ENCODE measurements around the gene SERTAD2.

SERTAD2 gene
- total RNA-seq = 12.4 to 54.4 (median 22.3) reads per million in 9 experiments

DNA sequence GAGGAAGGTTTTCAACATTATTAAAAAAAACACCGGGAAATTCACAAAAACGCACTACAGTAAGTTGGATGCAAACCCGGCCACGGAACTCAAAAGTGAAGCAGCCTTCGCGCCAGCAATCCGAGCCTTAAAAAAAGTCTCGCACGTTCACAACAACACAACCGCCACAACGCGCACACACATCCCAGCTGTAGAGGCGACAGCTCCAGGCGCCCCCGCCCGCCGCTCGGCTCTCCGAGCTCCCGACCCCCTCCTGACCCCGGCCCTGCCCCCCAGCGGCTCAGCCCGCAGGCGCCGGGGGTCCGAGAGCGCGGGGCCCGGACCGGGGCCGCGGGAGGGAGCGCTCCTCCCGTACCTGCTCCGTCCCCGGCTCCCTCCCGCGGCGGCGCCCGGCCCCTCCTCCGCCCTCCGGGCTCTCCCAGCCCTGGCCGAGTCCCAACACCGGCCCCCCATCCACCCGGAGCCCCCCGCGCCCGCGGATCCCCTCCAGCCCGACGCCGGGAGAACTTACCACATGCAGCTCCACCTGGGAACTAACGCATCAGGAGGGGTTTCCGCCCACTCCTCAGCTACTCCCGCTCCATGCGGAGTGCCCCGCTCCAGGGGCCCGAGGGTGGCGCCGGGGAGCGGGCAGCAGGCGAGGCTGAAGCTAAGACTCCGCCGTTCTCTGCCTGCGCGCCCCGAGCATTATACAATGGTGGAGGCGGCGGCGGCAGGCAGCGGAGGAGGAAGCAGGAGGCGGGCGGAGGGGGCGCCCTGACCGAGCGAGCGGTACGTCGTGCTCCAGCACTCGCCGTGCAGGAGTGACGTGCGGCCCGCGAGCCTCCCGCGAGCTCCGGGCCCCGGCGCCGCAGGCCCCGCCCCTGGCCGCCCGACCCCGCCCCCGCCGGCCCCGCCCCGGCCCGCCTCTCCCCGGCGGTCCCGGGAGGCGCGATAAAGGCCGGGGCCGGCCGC, at the start of gene SERTAD2:
Gene SERTAD2, minus strand, starts transcription at position 805 of the 954 bp plus-strand sequence. CDS start 17,042 bp downstream, outside the sequence.
- Mint-ChIP-seq H3K4me3 (peak within 1 kb of the TSS; percentile 87 to 91), H3K36me3 (ENCODE audit: insufficient read depth) (peaks cover 11% of the 10 kb centered on the region), H3K9me3 (no peaks in the 10 kb centered on the region), H3K27me3 (no peaks in the 10 kb centered on the region), H3K27ac (peak within 1 kb of the TSS; percentile 96), H3K4me1 (ENCODE audit: low read depth in 2 of 2) (peaks cover 24 to 35% of the 10 kb centered on the region in 2 donors)
- DNase-seq (peak; percentile 78 to 82 (median 79)), ATAC-seq (replicated peaks) (peak; percentile 85)

- Mint-ChIP-seq H3K36me3 (ENCODE audit: insufficient read depth) (no peaks in the 10 kb centered on the region), H3K9me3 (no peaks in the 10 kb centered on the region), H3K27ac (peak overlapping the region in 1 of 2 donors; percentile 85), H3K27me3 (no peaks in the 10 kb centered on the region), H3K4me1 (ENCODE audit: low read depth in 2 of 2) (peaks cover 12 to 26% of the 10 kb centered on the region in 2 donors), H3K4me3 (peak overlapping the region; percentile 34 to 40)
- no peak for DNase-seq
- peak; percentile 21 for ATAC-seq (replicated peaks)
Observed at GRCh38 chr2:64700133-64700809, 46.6 kb upstream of the SERTAD2 start.

- Mint-ChIP-seq H3K9me3 (no peaks in the 10 kb centered on the region), H3K36me3 (ENCODE audit: insufficient read depth) (no peaks in the 10 kb centered on the region), H3K4me1 (ENCODE audit: low read depth in 2 of 2) (peaks cover 12 to 26% of the 10 kb centered on the region in 2 donors), H3K27ac (peak overlapping the region in 1 of 2 donors; percentile 85), H3K4me3 (peak overlapping the region; percentile 34 to 40), H3K27me3 (no peaks in the 10 kb centered on the region)
- DNase-seq (peak; percentile 2 to 22 (median 5)), ATAC-seq (replicated peaks) (peak; percentile 77)
Observed at GRCh38 chr2:64699712-64700111, 46.0 kb upstream of the SERTAD2 start.

- peak overlapping the region in 1 of 2 donors; percentile 34 for H3K4me3 Mint-ChIP-seq
- peaks cover 12 to 26% of the 10 kb centered on the region in 2 donors for H3K4me1 Mint-ChIP-seq (ENCODE audit: low read depth in 2 of 2)
- DNase-seq = no peak
- peak; percentile 62 for ATAC-seq (replicated peaks)
- no peaks in the 10 kb centered on the region for H3K27me3 Mint-ChIP-seq
- no peaks in the 10 kb centered on the region for H3K9me3 Mint-ChIP-seq
- H3K27ac Mint-ChIP-seq = no peak overlapping the region
- no peaks in the 10 kb centered on the region for H3K36me3 Mint-ChIP-seq (ENCODE audit: insufficient read depth)
Observed at GRCh38 chr2:64698668-64699444, 45.1 kb upstream of the SERTAD2 start.

- peak overlapping the region in 1 of 2 donors; percentile 34 for H3K4me3 Mint-ChIP-seq
- DNase-seq = no peak
- ATAC-seq (replicated peaks) = no peak
- H3K27ac Mint-ChIP-seq = no peak overlapping the region
- H3K9me3 Mint-ChIP-seq = no peaks in the 10 kb centered on the region
- H3K27me3 Mint-ChIP-seq = no peaks in the 10 kb centered on the region
- H3K4me1 Mint-ChIP-seq (ENCODE audit: low read depth in 2 of 2) = peaks cover 12 to 26% of the 10 kb centered on the region in 2 donors
- no peaks in the 10 kb centered on the region for H3K36me3 Mint-ChIP-seq (ENCODE audit: insufficient read depth)
Observed at GRCh38 chr2:64698177-64698643, 44.5 kb upstream of the SERTAD2 start.

GRCh38 chr2:64697297-64698176, 43.8 kb upstream of the SERTAD2 start:
- H3K27ac Mint-ChIP-seq = no peak overlapping the region
- H3K4me1 Mint-ChIP-seq (ENCODE audit: low read depth in 2 of 2) = peaks cover 12 to 26% of the 10 kb centered on the region in 2 donors
- no peak for ATAC-seq (replicated peaks)
- H3K9me3 Mint-ChIP-seq = no peaks in the 10 kb centered on the region
- DNase-seq = no peak
- no peaks in the 10 kb centered on the region for H3K36me3 Mint-ChIP-seq (ENCODE audit: insufficient read depth)
- H3K4me3 Mint-ChIP-seq = no peak overlapping the region
- no peaks in the 10 kb centered on the region for H3K27me3 Mint-ChIP-seq

DNA sequence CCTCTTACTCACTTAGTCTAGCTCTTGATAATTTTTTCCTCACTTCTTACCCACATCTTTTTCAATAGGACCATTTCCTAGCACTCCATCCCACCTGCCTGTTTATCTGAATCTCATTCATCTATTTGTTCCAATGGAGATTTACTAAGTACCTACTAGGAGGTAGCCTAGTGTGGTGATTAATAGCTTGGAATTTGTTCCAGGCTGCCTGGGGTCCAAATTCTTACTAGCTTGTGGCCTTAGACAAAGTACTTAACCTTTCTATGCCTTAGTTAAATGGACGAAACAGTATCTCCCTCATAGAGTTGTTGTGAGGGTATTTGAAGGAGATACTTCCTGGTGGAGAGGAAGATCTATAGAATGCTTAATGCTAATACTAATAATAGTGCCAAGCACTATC, 42.9 kb upstream of the SERTAD2 start:
- Mint-ChIP-seq H3K4me3 (no peak overlapping the region), H3K27me3 (no peaks in the 10 kb centered on the region), H3K27ac (no peak overlapping the region), H3K4me1 (ENCODE audit: low read depth in 2 of 2) (peaks cover 12 to 26% of the 10 kb centered on the region in 2 donors), H3K9me3 (no peaks in the 10 kb centered on the region), H3K36me3 (ENCODE audit: insufficient read depth) (peaks cover under 1% of the 10 kb centered on the region)
- ATAC-seq (replicated peaks) = no peak
- DNase-seq = no peak

- no peak for DNase-seq
- Mint-ChIP-seq H3K27ac (no peak overlapping the region), H3K27me3 (no peaks in the 10 kb centered on the region)
Observed at GRCh38 chr2:64695721-64696261, 42.1 kb upstream of the SERTAD2 start.

DNA sequence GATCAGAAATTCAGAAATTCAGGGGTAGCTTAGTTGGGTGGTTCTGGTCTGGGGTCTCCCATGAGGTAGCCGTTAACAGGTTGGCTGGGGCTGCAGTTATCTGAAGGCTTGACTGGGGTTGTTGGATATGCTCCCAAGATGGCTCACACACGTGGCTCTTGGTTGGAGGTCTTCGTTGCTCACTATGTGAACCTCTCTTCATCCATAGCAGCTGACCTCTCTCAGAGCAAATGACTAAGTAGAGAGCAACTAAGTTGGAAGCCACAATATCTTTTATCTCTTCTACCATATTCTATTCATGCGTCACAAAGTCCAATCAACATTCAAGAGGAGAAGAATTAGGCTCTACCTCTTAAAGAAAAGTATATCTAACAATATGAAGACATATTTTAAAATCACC, 38.7 kb upstream of the SERTAD2 start:
- DNase-seq = no peak
- no peak overlapping the region for H3K4me3 Mint-ChIP-seq
- no peaks in the 10 kb centered on the region for H3K27me3 Mint-ChIP-seq
- H3K4me1 Mint-ChIP-seq (ENCODE audit: low read depth in 2 of 2) = peaks cover 0 to 5% of the 10 kb centered on the region in 2 donors
- ATAC-seq (replicated peaks) = no peak
- H3K36me3 Mint-ChIP-seq (ENCODE audit: insufficient read depth) = peaks cover 3% of the 10 kb centered on the region
- no peak overlapping the region for H3K27ac Mint-ChIP-seq
- H3K9me3 Mint-ChIP-seq = no peaks in the 10 kb centered on the region

More at GRCh38 chr2:64695721-64696261, 42.1 kb upstream of the SERTAD2 start:
- Mint-ChIP-seq H3K4me1 (ENCODE audit: low read depth in 2 of 2) (peaks cover 12 to 22% of the 10 kb centered on the region in 2 donors), H3K4me3 (no peak overlapping the region), H3K9me3 (no peaks in the 10 kb centered on the region), H3K36me3 (ENCODE audit: insufficient read depth) (peaks cover 3% of the 10 kb centered on the region)
- ATAC-seq (replicated peaks) = no peak

- Mint-ChIP-seq H3K4me1 (ENCODE audit: low read depth in 2 of 2) (peaks cover 0 to 2% of the 10 kb centered on the region in 2 donors), H3K36me3 (ENCODE audit: insufficient read depth) (peaks cover 5% of the 10 kb centered on the region), H3K4me3 (no peak overlapping the region), H3K27me3 (no peaks in the 10 kb centered on the region), H3K27ac (no peak overlapping the region), H3K9me3 (no peaks in the 10 kb centered on the region)
- ATAC-seq (replicated peaks) (no peak), DNase-seq (no peak)
Observed at GRCh38 chr2:64688909-64689308, 35.2 kb upstream of the SERTAD2 start.

DNA sequence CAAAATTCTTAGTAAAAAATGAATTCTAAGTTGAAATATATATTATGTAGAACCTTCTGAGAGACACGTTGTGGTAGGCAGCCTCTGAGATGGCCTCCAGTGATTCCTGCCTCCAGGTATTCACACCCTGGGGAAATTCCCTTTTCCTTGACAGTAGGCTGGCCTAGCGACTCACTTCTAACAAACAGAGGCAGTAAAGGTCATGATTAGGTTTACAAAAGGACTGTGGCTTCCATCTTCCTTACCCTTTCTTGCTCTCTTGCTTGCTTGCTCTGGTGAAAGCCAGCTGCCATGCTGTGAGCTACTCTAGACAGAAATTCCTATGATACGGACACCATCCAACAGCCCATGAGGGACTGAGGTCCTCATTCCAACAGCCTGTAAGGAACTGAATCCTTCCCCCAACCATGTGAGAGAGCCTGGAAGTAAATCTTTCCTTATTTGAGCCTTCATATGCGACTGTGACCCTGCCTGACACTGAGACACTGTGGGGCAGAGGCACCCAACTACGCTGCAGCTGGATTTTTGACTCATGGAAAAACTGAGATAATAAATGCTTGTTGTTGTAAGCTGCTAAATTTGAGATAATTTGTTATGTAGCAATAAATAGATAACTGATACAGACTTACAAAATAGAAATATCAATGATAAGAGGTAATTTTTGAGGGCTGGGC, 32.7 kb upstream of the SERTAD2 start:
- Mint-ChIP-seq H3K27ac (no peak overlapping the region), H3K4me3 (no peak overlapping the region)
- no peak for ATAC-seq (replicated peaks)

More for the DNA sequence above, 32.7 kb upstream of the SERTAD2 start:
- Mint-ChIP-seq H3K36me3 (ENCODE audit: insufficient read depth) (peaks cover 3% of the 10 kb centered on the region), H3K4me1 (ENCODE audit: low read depth in 2 of 2) (peaks cover 2 to 6% of the 10 kb centered on the region in 2 donors), H3K27me3 (no peaks in the 10 kb centered on the region), H3K9me3 (no peaks in the 10 kb centered on the region)
- no peak for DNase-seq
